ENCODE results near the gene HTR4.

- TF ChIP-seq CTCF (IDR thresholded peaks at IDR 0.05) (no peak), POLR2A (IDR thresholded peaks at IDR 0.05) (no peak)
Measured at GRCh38 chr5:148563021-148563420, 91.3 kb downstream of the HTR4 start.
